Breast epithelium (tissue), 4 donors: ENCODE data around the gene NTRK2. TPM values are rescaled to one million over a fixed set of nuclear protein-coding genes. Genes with fewer than 3 reads are reported as not detected.

Source experiments
- DNase-seq, 2 donors: peaks; one replicate each; pipeline ENCODE4 v3.0.0-alpha.2; 2019; ENCODE audit warnings: low spot score in 2 of 2
- H3K27ac ChIP-seq, 2 donors: fragments of 200-600 bp; sonication (generic) in 1 of 2; one replicate each; pipeline ENCODE4 v1.5.1; 2016 to 2019; ENCODE audit warnings: mild to moderate bottlenecking in 1 of 2
- H3K27me3 ChIP-seq, 2 donors: fragments of 200-600 bp; sonication (generic) in 1 of 2; one replicate each; pipeline versions ENCODE4 v1.5.1 to v1.6.0; 2017 to 2019; ENCODE audit warnings: control low read depth in 1 of 2, mild to moderate bottlenecking in 1 of 2
- H3K36me3 ChIP-seq: fragments of 200-600 bp; one replicate; pipeline ENCODE4 v1.5.1; 2019
- H3K4me1 ChIP-seq, 2 donors: fragments of 200-600 bp; sonication (generic); one replicate each; pipeline ENCODE4 v1.5.1; 2016 to 2019; ENCODE audit warnings: control low read depth in 1 of 2
- H3K4me3 ChIP-seq, 3 donors: fragments of 200-600 bp; sonication (generic); 1 replicate in 2 of 3; 2 replicates in 1 of 3; pipeline ENCODE4 v1.5.1; 2016 to 2019; ENCODE audit warnings: mild to moderate bottlenecking in 3 of 3, moderate library complexity in 2 of 3
- H3K9me3 ChIP-seq, 2 donors: fragments of 200-600 bp; sonication (generic) in 1 of 2; one replicate each; pipeline ENCODE4 v1.5.1; 2016 to 2019; ENCODE audit warnings: control low read depth in 1 of 2
- POLR2A ChIP-seq: fragments of 450-650 bp; IDR thresholded peaks from one replicate; pipeline ENCODE4 v1.6.1; 2016; ENCODE audit warnings: antibody characterized with exemption, mild to moderate bottlenecking, moderate library complexity
- POLR2AphosphoS5 ChIP-seq, 3 donors: sonication (generic); formaldehyde crosslinking; IDR thresholded peaks; one replicate each; pipeline ENCODE4 v1.6.1; 2017; ENCODE audit warnings: antibody characterized with exemption in 3 of 3
- intact Hi-C: fragments of 100-400 bp; cut with DNase I; formaldehyde crosslinking; loops from one replicate; pipeline ENCODE4 v1.15.1; 2023; ENCODE audit warnings: low total_unique reads
- total RNA-seq, 3 donors: library from RNA; depleted of rRNA; stranded (reverse); fragments of >200 nt; gene quantifications; one replicate each; pipeline ENCODE4 v1.1.0, GENCODE V29; 2016
- TF ChIP-seq, protein P1 (sequence below), 3 donors: fragments of 450-650 bp; IDR thresholded peaks; one replicate each; pipeline ENCODE4 v1.5.1; 2016 to 2017; ENCODE audit warnings: antibody characterized with exemption in 3 of 3, mild to moderate bottlenecking in 3 of 3, moderate library complexity in 3 of 3

NTRK2 gene
- total RNA-seq, 3 donors from 2014 or later: 25.9 to 134 (median 112) TPM

- intact Hi-C loops: no loop called here
- no peak overlapping the region for H3K4me3 ChIP-seq
- H3K36me3 ChIP-seq: no peaks in the 10 kb centered on the region
- no peak overlapping the region for H3K27ac ChIP-seq
- TF ChIP-seq, protein P1, sequence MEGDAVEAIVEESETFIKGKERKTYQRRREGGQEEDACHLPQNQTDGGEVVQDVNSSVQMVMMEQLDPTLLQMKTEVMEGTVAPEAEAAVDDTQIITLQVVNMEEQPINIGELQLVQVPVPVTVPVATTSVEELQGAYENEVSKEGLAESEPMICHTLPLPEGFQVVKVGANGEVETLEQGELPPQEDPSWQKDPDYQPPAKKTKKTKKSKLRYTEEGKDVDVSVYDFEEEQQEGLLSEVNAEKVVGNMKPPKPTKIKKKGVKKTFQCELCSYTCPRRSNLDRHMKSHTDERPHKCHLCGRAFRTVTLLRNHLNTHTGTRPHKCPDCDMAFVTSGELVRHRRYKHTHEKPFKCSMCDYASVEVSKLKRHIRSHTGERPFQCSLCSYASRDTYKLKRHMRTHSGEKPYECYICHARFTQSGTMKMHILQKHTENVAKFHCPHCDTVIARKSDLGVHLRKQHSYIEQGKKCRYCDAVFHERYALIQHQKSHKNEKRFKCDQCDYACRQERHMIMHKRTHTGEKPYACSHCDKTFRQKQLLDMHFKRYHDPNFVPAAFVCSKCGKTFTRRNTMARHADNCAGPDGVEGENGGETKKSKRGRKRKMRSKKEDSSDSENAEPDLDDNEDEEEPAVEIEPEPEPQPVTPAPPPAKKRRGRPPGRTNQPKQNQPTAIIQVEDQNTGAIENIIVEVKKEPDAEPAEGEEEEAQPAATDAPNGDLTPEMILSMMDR (IDR thresholded peaks at IDR 0.05): no peak
- TF ChIP-seq POLR2AphosphoS5 (IDR thresholded peaks at IDR 0.05) (no peak), POLR2A (no peak)
- H3K27me3 ChIP-seq: no peaks in the 10 kb centered on the region
- no peak for DNase-seq
- no peaks in the 10 kb centered on the region for H3K9me3 ChIP-seq
- no peaks in the 10 kb centered on the region for H3K4me1 ChIP-seq
Measured at GRCh38 chr9:84722388-84722989, 53.0 kb downstream of the NTRK2 start.

DNA sequence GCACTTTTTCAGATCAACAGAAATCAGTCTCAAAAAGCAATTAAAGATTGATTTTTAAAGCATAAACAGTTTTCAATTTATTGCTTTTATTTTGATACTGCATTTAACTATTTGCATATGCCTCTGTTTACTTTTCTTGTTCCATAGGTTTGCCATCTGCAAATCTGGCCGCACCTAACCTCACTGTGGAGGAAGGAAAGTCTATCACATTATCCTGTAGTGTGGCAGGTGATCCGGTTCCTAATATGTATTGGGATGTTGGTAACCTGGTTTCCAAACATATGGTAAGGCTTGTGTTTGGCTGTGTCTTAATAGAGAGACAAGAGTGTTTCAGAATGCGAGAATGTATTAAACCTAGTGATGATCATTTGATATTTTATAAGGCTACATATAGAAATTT lies 53.9 kb downstream of the NTRK2 start:
- TF ChIP-seq, protein P1 (IDR thresholded peaks at IDR 0.05): no peak
- no peak for TF ChIP-seq POLR2AphosphoS5 (IDR thresholded peaks at IDR 0.05)
- no peak for TF ChIP-seq POLR2A
- Histone ChIP-seq H3K9me3 (no peaks in the 10 kb centered on the region), H3K27ac (no peak overlapping the region), H3K27me3 (no peaks in the 10 kb centered on the region), H3K4me3 (no peak overlapping the region), H3K4me1 (no peaks in the 10 kb centered on the region), H3K36me3 (no peaks in the 10 kb centered on the region)
- no peak for DNase-seq
- intact Hi-C loops: no loop called here

DNA sequence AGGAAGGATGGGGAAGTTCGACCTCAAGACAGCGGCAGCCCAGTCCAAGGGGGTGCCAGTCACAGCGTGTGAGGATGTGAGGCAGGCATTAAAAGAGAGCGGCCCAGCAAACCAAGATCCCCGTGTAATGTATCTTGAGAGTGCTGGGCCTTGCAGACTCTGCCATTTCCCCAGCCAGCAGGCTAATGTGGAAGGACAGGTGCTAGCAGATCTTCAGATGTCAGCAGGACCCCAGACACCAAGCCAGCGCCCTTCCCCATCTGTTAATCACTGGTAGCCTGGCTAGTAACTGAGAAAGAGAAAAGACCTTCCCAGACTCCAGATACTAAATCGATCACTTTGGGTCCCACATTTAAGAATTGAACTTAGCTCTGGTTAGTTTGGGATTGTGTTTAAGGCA lies 62.2 kb downstream of the NTRK2 start:
- Histone ChIP-seq H3K4me3 (no peak overlapping the region), H3K27me3 (no peaks in the 10 kb centered on the region), H3K4me1 (no peaks in the 10 kb centered on the region), H3K9me3 (no peaks in the 10 kb centered on the region), H3K36me3 (no peaks in the 10 kb centered on the region), H3K27ac (no peak overlapping the region)
- DNase-seq: no peak
- TF ChIP-seq POLR2A: no peak
- TF ChIP-seq, protein P1 (IDR thresholded peaks at IDR 0.05): no peak
- no peak for TF ChIP-seq POLR2AphosphoS5 (IDR thresholded peaks at IDR 0.05)
- intact Hi-C loops: no loop called here

DNA sequence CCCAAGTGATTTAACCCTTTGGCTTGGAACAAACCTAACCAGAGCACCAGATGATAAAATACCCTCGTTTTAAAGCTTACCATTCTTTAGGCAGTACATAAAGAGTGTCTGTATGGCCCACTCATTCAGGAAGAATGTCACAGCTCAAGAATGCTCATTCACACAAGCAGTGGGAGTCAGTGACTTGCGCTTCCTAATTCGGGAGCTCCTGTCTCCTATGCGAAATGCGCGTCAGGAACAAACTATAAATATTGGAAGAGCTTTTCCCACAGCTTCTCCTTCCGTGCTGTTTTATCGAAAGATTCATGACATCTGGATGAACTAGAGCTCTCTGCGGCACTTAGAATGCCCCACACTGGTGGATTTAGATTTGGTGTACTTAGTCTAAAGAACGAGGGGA lies 66.6 kb downstream of the NTRK2 start:
- H3K4me3 ChIP-seq: no peak overlapping the region
- no peaks in the 10 kb centered on the region for H3K27me3 ChIP-seq
- H3K36me3 ChIP-seq: no peaks in the 10 kb centered on the region
- H3K27ac ChIP-seq: no peak overlapping the region
- H3K4me1 ChIP-seq: no peaks in the 10 kb centered on the region
- no peaks in the 10 kb centered on the region for H3K9me3 ChIP-seq
- intact Hi-C loops: no loop called here
- DNase-seq: no peak
- no peak for TF ChIP-seq POLR2AphosphoS5 (IDR thresholded peaks at IDR 0.05)
- TF ChIP-seq POLR2A: no peak
- TF ChIP-seq, protein P1 (IDR thresholded peaks at IDR 0.05): no peak

- no peak for DNase-seq
- no peak overlapping the region for H3K4me3 ChIP-seq
- H3K36me3 ChIP-seq: no peaks in the 10 kb centered on the region
- intact Hi-C loops: no loop called here
- H3K9me3 ChIP-seq: no peaks in the 10 kb centered on the region
- H3K4me1 ChIP-seq: no peaks in the 10 kb centered on the region
- TF ChIP-seq POLR2AphosphoS5 (IDR thresholded peaks at IDR 0.05) (no peak), POLR2A (no peak)
- TF ChIP-seq, protein P1 (IDR thresholded peaks at IDR 0.05): no peak
- no peak overlapping the region for H3K27ac ChIP-seq
- H3K27me3 ChIP-seq: no peaks in the 10 kb centered on the region
Measured at GRCh38 chr9:84736536-84736935, 67.0 kb downstream of the NTRK2 start.
